Astrocyte (in vitro differentiated cells and primary cell): ENCODE measurements around the gene DERA. TPM values are rescaled to one million over a fixed set of nuclear protein-coding genes. Genes with fewer than 3 reads are reported as not detected.

Experiments
- DNase-seq: peaks from one replicate; pipeline ENCODE4 v3.0.0-alpha.2; 2010; ENCODE audit warnings: low read depth
- FAIRE-seq: peaks from 2 replicates; lab custom pipeline; 2011; peaks lifted over from hg19 to GRCh38; lab: Jason Lieb, UNC
- H2AFZ ChIP-seq: 2 replicates; pipeline ENCODE4 v1.6.0; 2012; ENCODE audit warnings: low read depth, low read length, inconsistent platforms
- H3K27ac ChIP-seq: 2 replicates; pipeline ENCODE4 v1.5.1; 2011; ENCODE audit warnings: low read depth, low read length, inconsistent platforms
- H3K27me3 ChIP-seq: 2 replicates; pipeline ENCODE4 v1.6.0; 2011; ENCODE audit warnings: low read length, inconsistent platforms; ENCODE audit not compliant: insufficient read depth
- H3K36me3 ChIP-seq: 2 replicates; pipeline ENCODE4 v1.5.1; 2011; ENCODE audit warnings: low read length, inconsistent platforms; ENCODE audit not compliant: insufficient read depth
- H3K4me1 ChIP-seq: 2 replicates; pipeline ENCODE4 v1.5.1; 2011; ENCODE audit warnings: low read length, inconsistent platforms; ENCODE audit not compliant: insufficient read depth
- H3K4me2 ChIP-seq: 2 replicates; pipeline ENCODE4 v1.6.0; 2012; ENCODE audit warnings: low read length, inconsistent platforms
- H3K4me3 ChIP-seq: 2 replicates; pipeline ENCODE4 v1.5.1; 2011; ENCODE audit warnings: low read depth, mild to moderate bottlenecking, low read length, inconsistent platforms; ENCODE audit not compliant: insufficient read depth
- H3K79me2 ChIP-seq: 2 replicates; pipeline ENCODE4 v1.6.0; 2012; ENCODE audit warnings: mild to moderate bottlenecking, low read length, inconsistent platforms; ENCODE audit not compliant: insufficient read depth
- H3K9ac ChIP-seq: 2 replicates; pipeline ENCODE4 v1.6.0; 2012; ENCODE audit warnings: mild to moderate bottlenecking, low read length, inconsistent platforms
- H3K9me3 ChIP-seq: 2 replicates; pipeline ENCODE4 v1.5.1; 2012; ENCODE audit warnings: low read depth, mild to moderate bottlenecking, low read length, inconsistent platforms; ENCODE audit not compliant: insufficient read depth
- H4K20me1 ChIP-seq: 2 replicates; pipeline ENCODE4 v1.6.0; 2012; ENCODE audit warnings: low read length, inconsistent platforms; ENCODE audit not compliant: insufficient read depth
- H3K27ac Mint-ChIP-seq: one replicate; pipeline ENCODE4 v1.8.0; 2021; ENCODE audit warnings: mild to moderate bottlenecking, mixed read lengths; ENCODE audit not compliant: unreplicated experiment
- H3K27me3 Mint-ChIP-seq: one replicate; pipeline ENCODE4 v1.8.0; 2021; ENCODE audit warnings: low read depth, mixed read lengths; ENCODE audit not compliant: unreplicated experiment
- H3K36me3 Mint-ChIP-seq: one replicate; pipeline ENCODE4 v1.8.0; 2021; ENCODE audit warnings: low read depth, mixed read lengths; ENCODE audit not compliant: unreplicated experiment
- H3K4me1 Mint-ChIP-seq: one replicate; pipeline ENCODE4 v1.8.0; 2021; ENCODE audit warnings: low read depth, mixed read lengths; ENCODE audit not compliant: unreplicated experiment
- H3K4me3 Mint-ChIP-seq: one replicate; pipeline ENCODE4 v1.8.0; 2021; ENCODE audit warnings: mild to moderate bottlenecking, moderate library complexity, mixed read lengths; ENCODE audit not compliant: unreplicated experiment
- H3K9me3 Mint-ChIP-seq: one replicate; pipeline ENCODE4 v1.8.0; 2021; ENCODE audit warnings: mild to moderate bottlenecking, mixed read lengths; ENCODE audit not compliant: unreplicated experiment
- CTCF ChIP-seq: IDR thresholded peaks from 2 replicates; pipeline ENCODE4 v1.5.1; 2011; ENCODE audit warnings: low read depth, mild to moderate bottlenecking, inconsistent platforms, low read length, moderate library complexity; ENCODE audit not compliant: insufficient read depth
- EZH2 ChIP-seq: IDR thresholded peaks from 2 replicates; pipeline ENCODE4 v1.6.1; 2012; ENCODE audit warnings: mild to moderate bottlenecking, low read length, inconsistent platforms; ENCODE audit not compliant: insufficient read depth
- total RNA-seq: library from RNA; stranded (reverse); gene quantifications from 2 replicates; pipeline ENCODE4 v1.2.1, GENCODE V29; 2021

The DERA gene
- total RNA-seq, 1 donor from 2014 or later: 40.1 TPM

- no peak overlapping the region for H2AFZ ChIP-seq
- no peak for FAIRE-seq
- H3K27ac Mint-ChIP-seq: no peak overlapping the region
These were observed 123.1 kb downstream of the DERA start for GRCh38 chr12:16034136-16034817.

GRCh38 chr12:16036073-16036472 lies 124.9 kb downstream of the DERA start:
- no peak for DNase-seq
- H3K27ac ChIP-seq: no peak overlapping the region
- no peaks in the 10 kb centered on the region for H3K27me3 ChIP-seq
- no peaks in the 10 kb centered on the region for H4K20me1 ChIP-seq
- H3K9me3 ChIP-seq: no peaks in the 10 kb centered on the region
- no peak overlapping the region for H3K9ac ChIP-seq
- H3K27ac Mint-ChIP-seq: no peak overlapping the region
- no peaks in the 10 kb centered on the region for H3K79me2 ChIP-seq
- H3K36me3 Mint-ChIP-seq: peaks cover 15% of the 10 kb centered on the region
- no peak overlapping the region for H2AFZ ChIP-seq
- no peak overlapping the region for H3K4me2 ChIP-seq
- FAIRE-seq: peak; percentile 62
- H3K36me3 ChIP-seq: no peaks in the 10 kb centered on the region
- no peaks in the 10 kb centered on the region for H3K4me1 ChIP-seq
- H3K4me1 Mint-ChIP-seq: peaks cover 3% of the 10 kb centered on the region
- TF ChIP-seq EZH2 (no peak), CTCF (no peak)
- no peak overlapping the region for H3K4me3 ChIP-seq
- no peaks in the 10 kb centered on the region for H3K9me3 Mint-ChIP-seq
- no peaks in the 10 kb centered on the region for H3K27me3 Mint-ChIP-seq
- H3K4me3 Mint-ChIP-seq: no peak overlapping the region

More at GRCh38 chr12:16034136-16034817, 123.1 kb downstream of the DERA start:
- H3K9me3 ChIP-seq: no peaks in the 10 kb centered on the region
- Mint-ChIP-seq H3K9me3 (no peaks in the 10 kb centered on the region), H3K27me3 (no peaks in the 10 kb centered on the region), H3K4me3 (no peak overlapping the region), H3K4me1 (peaks cover 3% of the 10 kb centered on the region), H3K36me3 (peaks cover 13% of the 10 kb centered on the region)
- no peaks in the 10 kb centered on the region for H3K36me3 ChIP-seq
- TF ChIP-seq EZH2: no peak
- no peak for TF ChIP-seq CTCF
- H3K27me3 ChIP-seq: no peaks in the 10 kb centered on the region
- H3K4me1 ChIP-seq: no peaks in the 10 kb centered on the region
- no peak overlapping the region for H3K27ac ChIP-seq
- H4K20me1 ChIP-seq: no peaks in the 10 kb centered on the region
- H3K4me2 ChIP-seq: no peak overlapping the region
- DNase-seq: no peak
- no peak overlapping the region for H3K4me3 ChIP-seq
- no peak overlapping the region for H3K9ac ChIP-seq
- H3K79me2 ChIP-seq: no peaks in the 10 kb centered on the region

- Histone ChIP-seq H3K36me3 (no peaks in the 10 kb centered on the region), H3K4me2 (no peak overlapping the region), H3K9ac (no peak overlapping the region), H3K27ac (no peak overlapping the region), H2AFZ (no peak overlapping the region), H3K9me3 (no peaks in the 10 kb centered on the region), H3K79me2 (no peaks in the 10 kb centered on the region), H4K20me1 (no peaks in the 10 kb centered on the region), H3K4me1 (no peaks in the 10 kb centered on the region), H3K4me3 (no peak overlapping the region), H3K27me3 (no peaks in the 10 kb centered on the region)
- no peak for TF ChIP-seq CTCF
- Mint-ChIP-seq H3K9me3 (peaks cover 3% of the 10 kb centered on the region), H3K4me1 (peaks cover 3% of the 10 kb centered on the region), H3K4me3 (no peak overlapping the region), H3K27me3 (no peaks in the 10 kb centered on the region), H3K27ac (no peak overlapping the region), H3K36me3 (peaks cover 15% of the 10 kb centered on the region)
- FAIRE-seq (no peak), DNase-seq (no peak)
These were observed 126.4 kb downstream of the DERA start for GRCh38 chr12:16037533-16037932.
